DND-41 (cell line): ENCODE data around the gene MYH7.

Experiments used
- EZH2 ChIP-seq: IDR thresholded peaks from 3 replicates; pipeline ENCODE4 v1.6.1; 2012; ENCODE audit warnings: borderline replicate concordance, low read depth, mild to moderate bottlenecking, moderate library complexity, low read length, inconsistent platforms; ENCODE audit not compliant: severe bottlenecking
- TF ChIP-seq, protein P1 (sequence below): IDR thresholded peaks from 2 replicates; pipeline ENCODE4 v1.5.1; 2012; ENCODE audit warnings: borderline replicate concordance, low read length, moderate library complexity, mild to moderate bottlenecking; ENCODE audit not compliant: poor library complexity, severe bottlenecking; ENCODE audit errors: extremely low read depth

DNA sequence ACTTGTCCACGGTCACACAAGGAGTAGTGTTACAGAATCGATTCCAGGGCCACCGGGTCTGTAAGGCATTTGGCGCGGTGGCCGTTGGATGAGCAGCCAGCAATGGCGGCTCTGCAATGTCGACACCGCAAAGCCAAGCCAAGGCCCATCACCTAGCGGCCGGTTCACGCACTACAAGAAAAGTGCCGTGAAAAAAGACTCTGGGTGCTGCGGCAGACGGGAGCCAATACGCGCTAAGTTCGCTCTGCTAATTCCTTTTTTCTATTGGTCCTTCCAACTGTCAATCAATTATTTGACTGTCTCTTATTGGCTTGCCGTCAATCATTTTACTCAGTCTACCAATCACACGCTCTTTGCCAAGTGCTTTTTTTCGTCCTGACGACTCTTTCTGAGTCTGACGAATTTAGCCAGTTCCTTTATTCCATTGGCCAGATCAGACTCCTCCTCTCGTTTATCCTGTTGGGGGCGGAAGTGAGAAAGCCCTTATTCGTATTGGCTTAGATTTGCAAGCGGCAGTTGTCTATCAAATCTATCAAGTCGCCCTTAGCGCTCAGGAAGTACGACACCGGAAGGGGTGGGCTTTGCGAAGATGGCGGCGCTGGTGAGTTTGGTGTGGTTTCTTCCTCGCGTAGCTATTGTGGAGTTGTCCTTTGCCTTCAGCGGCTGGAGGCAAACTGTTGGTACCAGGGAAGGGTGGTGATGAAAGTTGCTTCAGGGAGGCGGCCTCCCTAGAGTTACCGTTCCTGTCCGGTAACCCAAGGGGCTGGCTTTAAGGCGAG is 33.9 kb upstream of the MYH7 start, which contains the start of gene NGDN:
- TF ChIP-seq EZH2, result no peak
- TF ChIP-seq, protein P1, sequence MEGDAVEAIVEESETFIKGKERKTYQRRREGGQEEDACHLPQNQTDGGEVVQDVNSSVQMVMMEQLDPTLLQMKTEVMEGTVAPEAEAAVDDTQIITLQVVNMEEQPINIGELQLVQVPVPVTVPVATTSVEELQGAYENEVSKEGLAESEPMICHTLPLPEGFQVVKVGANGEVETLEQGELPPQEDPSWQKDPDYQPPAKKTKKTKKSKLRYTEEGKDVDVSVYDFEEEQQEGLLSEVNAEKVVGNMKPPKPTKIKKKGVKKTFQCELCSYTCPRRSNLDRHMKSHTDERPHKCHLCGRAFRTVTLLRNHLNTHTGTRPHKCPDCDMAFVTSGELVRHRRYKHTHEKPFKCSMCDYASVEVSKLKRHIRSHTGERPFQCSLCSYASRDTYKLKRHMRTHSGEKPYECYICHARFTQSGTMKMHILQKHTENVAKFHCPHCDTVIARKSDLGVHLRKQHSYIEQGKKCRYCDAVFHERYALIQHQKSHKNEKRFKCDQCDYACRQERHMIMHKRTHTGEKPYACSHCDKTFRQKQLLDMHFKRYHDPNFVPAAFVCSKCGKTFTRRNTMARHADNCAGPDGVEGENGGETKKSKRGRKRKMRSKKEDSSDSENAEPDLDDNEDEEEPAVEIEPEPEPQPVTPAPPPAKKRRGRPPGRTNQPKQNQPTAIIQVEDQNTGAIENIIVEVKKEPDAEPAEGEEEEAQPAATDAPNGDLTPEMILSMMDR, result peak; percentile 59
